ENCODE measurements around the gene CYP3A7. TPM values are rescaled to one million over a fixed set of nuclear protein-coding genes. Genes with fewer than 3 reads are reported as not detected.

The CYP3A7 gene
- polyA plus RNA-seq, 1 of the 3 experiments (the other 2 are of a cell fraction) = not detected

DNA sequence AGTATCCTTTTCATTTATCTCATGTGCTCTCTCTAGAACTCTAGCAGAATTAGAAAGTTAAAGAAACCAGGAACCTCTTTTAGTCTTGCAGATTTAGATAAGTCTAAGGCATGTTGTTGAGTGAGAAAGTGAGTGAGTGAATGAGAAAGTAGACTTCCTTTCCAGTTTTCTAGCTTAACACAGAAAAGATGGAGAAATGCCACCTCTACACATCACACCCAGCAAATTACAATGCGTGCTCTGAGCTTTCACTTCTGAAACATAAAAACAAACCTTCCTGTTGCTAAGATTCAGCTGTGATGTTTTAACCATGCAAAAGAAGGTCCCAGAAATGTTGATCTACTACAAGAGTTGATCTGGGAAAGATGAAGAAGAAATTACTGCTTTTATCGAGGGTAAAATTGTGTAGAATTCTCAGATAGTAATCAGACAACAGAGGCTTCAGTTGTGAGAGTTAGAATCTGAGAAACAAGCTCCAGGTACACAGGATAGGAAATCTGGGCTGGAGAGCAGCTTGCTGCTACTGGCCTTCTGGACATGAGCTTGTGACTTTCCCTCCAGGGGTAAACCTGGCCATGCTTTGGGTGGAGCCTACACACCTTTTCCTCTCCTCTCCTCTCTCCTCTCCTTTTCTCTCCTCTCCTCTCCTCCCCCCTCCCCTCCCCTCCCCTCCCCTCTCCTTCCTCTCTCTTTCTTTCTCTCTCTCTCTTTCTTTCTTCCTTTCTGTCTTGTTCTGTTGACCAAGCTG, 59.8 kb downstream of the CYP3A7 start:
- Histone ChIP-seq H3K36me3 (replicated peaks in 1 of 2; ENCODE audit: control insufficient read depth in 1 of 2, insufficient read depth in 2 of 2, low read length in 1 of 2) (no peaks in the 10 kb centered on the region), H3K4me3 (ENCODE audit: low read depth in 2 of 2, low read length in 1 of 2) (no peak overlapping the region), H3F3A (replicated peaks; ENCODE audit: insufficient read depth) (no peaks in the 10 kb centered on the region), H3K9ac (no peak overlapping the region), H3K9me3 (no peaks in the 10 kb centered on the region), H3K27ac (ENCODE audit: low read depth in 2 of 2, low read length in 1 of 2) (no peak overlapping the region), H3K4me1 (ENCODE audit: control insufficient read depth in 1 of 2, insufficient read depth in 2 of 2, low read depth in 1 of 2, low read length in 1 of 2) (peaks cover 0 to 5% of the 10 kb centered on the region in 2 experiments; a peak in 1 of 4 replicates), H3K79me2 (ENCODE audit: insufficient read depth) (no peaks in the 10 kb centered on the region), H4K20me1 (ENCODE audit: insufficient read depth) (no peaks in the 10 kb centered on the region), H3K27me3 (ENCODE audit: insufficient read depth) (no peaks in the 10 kb centered on the region), H3K4me2 (no peak overlapping the region), H2AFZ (ENCODE audit: low read depth) (no peak overlapping the region), H3K9me2 (no peaks in the 10 kb centered on the region)
- CTCF ChIA-PET = no interaction called here
- no peak for DNase-seq
- POLR2A ChIA-PET = no interaction called here
- no peak for TF ChIP-seq YY1 (IDR thresholded peaks at IDR 0.05; ENCODE audit: low read depth)
- TF ChIP-seq GATA2 (CRISPR knock-in tag; IDR thresholded peaks at IDR 0.05) = no peak
- TF ChIP-seq NFIC (IDR thresholded peaks at IDR 0.05; ENCODE audit: borderline replicate concordance) = no peak
- no peak for TF ChIP-seq FOSL2 (IDR thresholded peaks at IDR 0.05; ENCODE audit: borderline replicate concordance, low read depth)
- TF ChIP-seq EP300 (IDR thresholded peaks at IDR 0.05; ENCODE audit: borderline replicate concordance in 1 of 2, low read depth in 1 of 2, low read length in 1 of 2) = no peak
- TF ChIP-seq CHD2 (IDR thresholded peaks at IDR 0.05; ENCODE audit: low read length, partially characterized antibody) = no peak
- no peak for TF ChIP-seq NRF1 (IDR thresholded peaks at IDR 0.05; ENCODE audit: low read depth, low read length)
- TF ChIP-seq, protein P1, sequence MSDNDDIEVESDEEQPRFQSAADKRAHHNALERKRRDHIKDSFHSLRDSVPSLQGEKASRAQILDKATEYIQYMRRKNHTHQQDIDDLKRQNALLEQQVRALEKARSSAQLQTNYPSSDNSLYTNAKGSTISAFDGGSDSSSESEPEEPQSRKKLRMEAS (IDR thresholded peaks at IDR 0.05; ENCODE audit: low read depth) = no peak
- TF ChIP-seq CTCF (IDR thresholded peaks at IDR 0.05) = no peak
- TF ChIP-seq FOXJ3 (CRISPR knock-in tag; IDR thresholded peaks at IDR 0.05) = no peak
- no peak for TF ChIP-seq TAF1 (IDR thresholded peaks at IDR 0.05; ENCODE audit: borderline replicate concordance, low read depth, low read length)
- TF ChIP-seq SIN3A (IDR thresholded peaks at IDR 0.05; ENCODE audit: borderline replicate concordance, low read depth, low read length) = no peak
- TF ChIP-seq REST (IDR thresholded peaks at IDR 0.05; ENCODE audit: low read depth, low read length) = no peak
- no peak for TF ChIP-seq RCOR1 (IDR thresholded peaks at IDR 0.05; ENCODE audit: low read length)
- WGBS (ENCODE audit: low lambda C conversion rate) = 11% methylated on average over 2 of the region's 2 CpGs

Measured in SK-N-SH (cell line).